ENCODE measurements around the gene DGKD.

DGKD gene

DNA sequence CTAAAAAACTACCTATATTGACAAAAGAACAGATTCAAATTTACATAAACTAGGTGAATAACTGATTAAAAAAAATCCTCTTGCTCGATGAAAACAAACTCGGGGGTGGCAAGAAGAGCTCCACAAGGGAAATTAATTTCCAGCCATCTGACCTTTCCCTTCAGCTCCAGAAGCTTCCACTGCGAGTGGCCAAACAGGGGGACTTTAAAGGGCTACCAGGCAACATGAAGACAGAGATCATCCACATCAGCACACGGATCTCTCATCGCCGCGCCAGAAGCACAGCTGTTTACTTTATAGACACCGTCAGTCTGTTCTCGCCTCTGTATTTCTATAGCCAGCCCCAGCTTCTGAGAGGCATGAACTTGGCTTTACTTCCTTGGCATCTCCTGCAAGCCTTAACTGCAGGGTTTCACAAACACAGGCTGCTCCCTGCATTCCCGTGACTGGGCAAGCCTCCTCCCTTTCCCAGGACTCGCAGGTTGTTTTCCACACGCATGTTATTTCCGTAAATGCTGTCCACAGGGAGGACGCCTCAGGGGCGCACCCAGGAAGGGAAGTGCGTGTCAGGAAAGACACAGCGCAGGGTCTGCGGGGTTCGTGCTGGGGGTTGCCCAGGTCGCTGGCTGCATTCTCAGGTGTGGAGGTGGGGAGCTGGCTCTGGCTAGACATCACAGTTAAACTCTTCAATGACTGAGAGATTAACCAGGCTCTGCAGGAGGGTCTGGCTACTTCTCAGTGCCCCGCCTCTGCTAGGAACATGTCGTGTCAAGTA, 127.3 kb downstream of the DGKD start:
- no peak for DNase-seq

DNA sequence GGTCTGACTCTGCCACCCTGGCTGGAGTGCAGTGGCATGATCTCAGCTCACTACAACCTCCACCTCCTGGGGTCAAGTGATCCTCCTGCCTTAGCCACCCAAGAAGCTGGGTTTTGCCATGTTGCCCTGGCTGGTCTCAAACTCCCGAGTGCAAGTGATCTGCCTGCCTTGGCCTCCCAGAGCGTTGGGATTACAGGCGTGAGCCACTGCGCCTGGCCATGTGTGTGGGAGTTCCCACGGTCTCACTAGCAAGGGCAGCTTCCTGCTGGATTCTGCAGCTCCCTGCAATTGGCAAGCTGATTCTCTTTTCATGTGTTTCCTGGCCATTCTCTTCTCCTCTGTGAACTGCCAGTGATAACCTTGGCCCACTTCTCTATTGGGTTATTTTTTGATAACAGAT, 128.3 kb downstream of the DGKD start:
- no peak for DNase-seq

DNA sequence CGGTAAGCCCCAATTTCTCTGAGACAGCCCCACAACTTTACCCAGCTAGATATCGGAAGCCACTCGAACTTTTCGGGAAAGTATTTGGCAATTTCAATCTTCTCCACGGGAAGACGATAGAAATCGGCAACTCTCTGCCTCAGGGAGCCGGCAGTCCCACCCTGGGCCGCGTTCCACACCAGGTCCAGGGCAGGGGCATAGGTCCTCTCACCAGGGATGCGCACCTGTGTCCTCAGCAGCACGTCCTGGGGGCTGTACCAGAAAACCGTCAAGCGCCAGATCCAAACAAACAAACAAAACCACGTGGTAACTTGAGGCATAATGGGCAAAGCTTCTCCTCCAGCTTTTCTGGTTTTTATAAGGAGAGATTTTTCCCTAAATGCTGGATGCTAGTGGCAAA, 131.4 kb downstream of the DGKD start:
- DNase-seq = no peak

DNA sequence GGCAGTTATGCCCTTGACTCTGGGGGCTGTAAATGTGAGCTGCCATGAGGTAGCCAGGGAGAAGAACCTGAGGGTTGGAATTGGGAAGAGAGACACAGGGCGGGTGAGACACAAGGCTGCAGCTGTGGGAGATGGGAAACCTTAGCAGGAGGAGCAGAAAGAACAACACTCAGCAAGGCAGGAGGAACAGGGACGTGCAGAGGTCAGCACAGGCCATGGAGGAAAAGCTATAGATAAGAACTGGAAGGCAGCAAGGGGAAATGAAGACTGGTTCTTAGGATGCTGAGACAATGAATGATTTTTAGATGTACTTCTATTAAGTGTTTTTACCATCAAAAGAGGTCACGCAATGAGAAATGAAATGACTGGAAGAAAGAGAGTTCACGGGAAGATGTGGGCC, 132.1 kb downstream of the DGKD start:
- no peak for DNase-seq

DNA sequence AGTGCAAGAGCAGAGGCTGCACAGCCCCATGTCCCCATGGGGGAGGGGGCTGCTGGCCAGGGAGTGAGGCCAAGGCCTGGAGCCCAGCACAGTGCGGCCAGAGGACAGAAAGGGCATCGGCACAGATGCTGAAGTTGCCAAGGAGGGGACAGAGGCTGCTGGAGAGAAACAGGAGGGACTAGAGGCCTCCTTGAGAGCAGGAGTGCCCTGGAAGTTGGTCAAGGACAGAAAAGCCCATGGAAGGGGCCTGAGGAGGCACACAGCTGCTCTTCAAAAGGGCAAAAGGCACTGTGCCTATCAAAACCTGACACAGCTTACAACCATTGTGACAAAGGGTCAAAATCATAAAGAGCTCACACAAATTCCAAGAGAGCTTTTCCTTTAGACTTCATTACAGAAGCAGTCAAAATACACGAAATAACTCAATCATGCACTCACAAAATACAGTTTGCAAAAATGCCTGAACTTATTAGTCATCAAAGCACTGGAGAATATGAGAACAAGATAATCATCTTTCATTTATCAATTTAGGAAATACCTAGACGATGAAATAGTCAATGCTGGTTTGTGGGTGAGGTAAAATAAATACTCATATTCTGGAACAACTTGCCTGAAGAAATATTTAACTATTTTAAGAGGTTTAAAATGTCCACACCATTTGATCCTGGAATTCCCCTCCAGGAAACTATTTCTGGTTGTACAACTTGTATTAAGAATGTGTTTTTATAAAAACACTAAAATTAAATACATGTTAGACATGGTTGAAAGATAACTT, 132.7 kb downstream of the DGKD start:
- no peak for DNase-seq

DNA sequence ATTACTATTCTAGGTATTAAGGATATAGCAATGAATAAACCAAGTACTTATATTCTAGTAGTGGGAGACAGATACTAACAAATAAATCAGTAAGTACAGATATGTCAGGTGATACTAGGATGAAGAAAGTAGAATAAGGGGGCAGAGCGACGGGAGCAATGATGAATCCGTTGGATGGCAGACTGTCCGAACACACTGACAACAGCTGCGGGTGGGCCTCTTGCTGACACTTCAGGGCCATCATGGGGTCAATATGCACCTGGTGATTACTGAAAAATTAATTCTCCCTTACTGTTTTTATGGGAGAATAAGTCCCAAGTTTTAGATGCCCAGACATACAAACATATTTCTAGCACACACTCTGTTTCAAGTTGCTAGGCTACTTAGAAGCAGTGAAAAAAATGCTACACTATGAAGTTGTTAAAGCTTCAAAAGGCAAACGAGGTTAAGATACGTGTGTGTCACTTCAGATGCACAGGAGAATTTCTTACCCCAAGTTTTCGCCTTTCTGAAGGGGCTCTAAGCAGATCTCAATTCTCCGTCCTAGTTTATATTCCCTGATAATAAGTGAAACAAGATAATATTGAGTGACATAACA, 133.6 kb downstream of the DGKD start:
- no peak for DNase-seq

DNA sequence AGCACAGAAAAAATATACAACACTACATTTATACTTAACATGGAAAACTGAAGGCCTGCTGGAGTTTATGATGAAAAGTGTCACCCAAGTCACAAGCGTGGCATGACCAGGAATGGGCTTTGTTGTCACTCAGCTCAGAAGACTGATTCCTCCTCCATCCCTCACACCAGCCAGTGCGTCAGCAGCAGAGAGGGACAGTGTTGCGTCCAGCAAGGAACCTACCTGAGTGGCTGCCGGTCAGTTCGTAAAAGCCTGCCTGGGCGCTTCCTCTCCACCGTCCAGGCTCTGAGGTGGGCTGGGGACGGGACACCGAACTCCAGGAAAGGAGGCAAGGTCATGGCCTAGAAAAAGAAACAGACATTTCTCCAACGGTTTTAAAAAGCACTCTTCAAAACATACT, 134.8 kb downstream of the DGKD start:
- DNase-seq = no peak

DNA sequence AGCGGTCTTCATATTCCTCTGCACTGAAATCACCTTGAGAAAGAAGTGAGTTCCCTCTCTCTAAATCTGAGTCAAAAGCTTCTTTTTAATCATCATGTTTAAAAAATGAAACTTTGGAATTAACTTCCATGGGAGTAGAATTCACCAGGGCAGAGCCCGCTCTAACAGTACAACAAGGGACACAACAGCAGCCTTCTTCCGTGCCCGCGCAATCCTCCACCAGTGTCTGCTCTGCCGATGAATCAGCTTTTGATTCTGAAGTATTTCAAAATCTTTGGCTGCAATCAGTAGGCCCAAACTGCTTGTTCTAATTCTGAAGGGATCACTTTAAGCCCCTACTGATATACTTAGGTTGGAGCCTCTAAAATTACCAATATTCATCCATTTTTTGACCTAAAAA, 135.4 kb downstream of the DGKD start:
- no peak for DNase-seq

DNA sequence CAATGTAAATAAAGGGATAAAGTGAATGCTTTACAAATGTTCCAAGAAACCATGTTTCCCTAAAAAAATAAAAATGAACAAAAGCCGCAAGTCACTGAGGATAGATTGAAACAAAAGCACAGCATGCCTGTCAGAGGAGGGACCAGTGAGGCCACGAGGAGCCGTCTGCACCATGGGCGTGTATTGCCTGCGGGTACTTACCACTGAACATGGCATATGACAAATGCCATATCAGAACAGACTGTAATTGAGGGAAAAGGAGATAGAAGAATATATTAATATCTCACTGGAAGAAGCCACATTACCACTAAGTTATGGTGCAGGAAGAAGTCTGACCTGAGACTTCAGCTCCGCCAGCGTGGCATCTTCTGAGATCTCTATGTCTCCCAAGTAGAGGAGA, 136.5 kb downstream of the DGKD start:
- DNase-seq = no peak

DNA sequence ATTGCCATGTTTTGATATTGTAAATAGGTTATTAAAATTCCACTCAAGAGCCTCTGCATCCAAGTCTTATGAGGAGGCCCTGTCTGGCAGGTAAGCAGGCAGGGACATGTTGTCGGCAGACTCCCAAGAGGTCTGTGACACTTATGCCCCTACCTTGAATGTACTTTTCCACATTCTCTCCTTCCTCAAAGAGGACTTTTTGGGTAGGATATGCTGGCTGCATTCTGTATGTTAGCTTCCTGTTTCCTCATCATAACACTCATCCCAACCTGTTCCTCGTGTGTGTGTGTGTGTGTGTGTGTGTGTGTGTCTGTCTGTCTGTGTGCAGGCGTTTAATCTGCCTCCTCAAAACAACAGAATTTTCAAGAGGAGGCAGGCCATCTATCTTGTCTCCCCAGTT, 137.0 kb downstream of the DGKD start:
- no peak for DNase-seq

DNA sequence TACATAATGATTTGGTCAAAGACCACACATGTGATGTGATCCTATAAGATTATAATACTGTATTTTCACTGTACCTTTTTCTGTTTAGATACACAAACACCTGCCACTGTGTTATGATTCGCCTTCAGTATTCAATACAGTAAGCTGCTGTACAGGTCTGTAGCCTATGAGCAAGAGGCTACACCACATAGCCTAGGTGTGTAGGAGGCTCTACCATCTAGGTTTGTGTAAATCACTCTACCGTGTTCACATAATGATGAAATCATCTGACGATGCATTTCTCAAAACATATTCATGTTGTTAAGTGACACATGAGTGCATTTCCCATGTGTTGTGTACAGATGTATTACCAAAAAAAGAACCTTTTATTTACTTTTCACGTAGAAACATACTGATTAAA, 137.8 kb downstream of the DGKD start:
- DNase-seq = no peak

DNA sequence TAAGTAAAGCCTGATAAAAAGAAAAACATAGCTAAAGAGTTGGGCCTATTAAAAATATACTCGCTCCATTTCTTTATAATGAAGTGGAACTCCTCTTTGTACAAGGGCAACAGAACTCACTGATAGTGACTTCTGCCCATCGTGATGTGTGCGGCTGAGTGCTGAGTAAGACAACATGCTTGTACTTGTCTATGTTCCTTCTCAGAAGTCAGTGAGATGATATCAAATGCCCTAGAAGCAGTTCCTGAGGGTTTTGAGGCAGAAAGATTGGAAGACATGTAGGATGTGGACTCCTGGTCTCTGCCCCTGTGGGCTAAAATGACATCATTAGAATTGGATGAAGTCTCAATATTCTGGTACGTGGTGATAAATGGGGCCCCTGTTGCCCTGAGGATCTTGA, 138.5 kb downstream of the DGKD start:
- DNase-seq = no peak

DNA sequence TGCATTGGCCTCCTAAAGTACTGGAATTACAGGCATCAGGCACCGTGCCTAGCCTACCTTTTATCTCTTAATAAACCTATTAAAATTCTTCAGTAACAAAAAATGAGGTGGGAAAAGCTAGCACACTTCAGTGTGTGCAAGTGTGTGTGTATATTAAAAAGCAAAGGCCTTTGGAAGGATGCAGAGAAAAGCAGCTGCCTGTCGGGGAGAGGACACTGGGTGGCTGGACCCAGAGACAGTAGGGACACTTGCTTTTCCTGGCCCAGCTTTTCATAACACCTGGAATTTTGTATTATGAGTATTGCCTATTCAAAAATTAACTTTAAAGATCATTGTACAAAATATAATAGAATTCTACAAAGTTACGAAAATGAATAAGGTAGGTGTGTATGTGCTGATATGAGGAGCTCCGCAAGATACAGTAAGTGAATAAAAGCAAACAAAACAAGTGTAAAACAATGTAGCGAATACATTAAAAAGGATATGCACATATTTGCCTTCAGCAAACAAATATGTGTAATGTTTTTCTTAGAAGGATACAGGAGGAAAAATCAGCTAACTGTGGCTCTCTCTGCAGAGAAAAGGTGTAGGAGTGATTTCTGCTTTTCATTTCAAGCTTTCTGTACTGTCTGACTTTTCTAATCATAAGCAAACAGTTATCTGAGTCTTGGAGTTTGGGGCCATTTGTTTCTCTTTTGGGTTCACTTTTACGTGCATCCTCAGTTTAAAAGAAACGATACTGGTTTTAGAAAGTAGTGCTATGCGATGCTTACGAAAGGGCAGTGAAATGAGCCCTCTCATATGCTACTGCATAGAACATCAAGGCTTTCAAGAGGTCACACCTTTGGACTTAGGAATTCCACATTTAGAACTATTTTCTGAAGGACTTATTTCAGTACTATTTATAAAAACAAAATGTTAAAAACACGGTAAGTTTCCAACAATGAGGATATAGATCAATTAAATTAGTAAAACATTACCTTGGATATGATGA, 141.5 kb downstream of the DGKD start:
- no peak for DNase-seq

DNA sequence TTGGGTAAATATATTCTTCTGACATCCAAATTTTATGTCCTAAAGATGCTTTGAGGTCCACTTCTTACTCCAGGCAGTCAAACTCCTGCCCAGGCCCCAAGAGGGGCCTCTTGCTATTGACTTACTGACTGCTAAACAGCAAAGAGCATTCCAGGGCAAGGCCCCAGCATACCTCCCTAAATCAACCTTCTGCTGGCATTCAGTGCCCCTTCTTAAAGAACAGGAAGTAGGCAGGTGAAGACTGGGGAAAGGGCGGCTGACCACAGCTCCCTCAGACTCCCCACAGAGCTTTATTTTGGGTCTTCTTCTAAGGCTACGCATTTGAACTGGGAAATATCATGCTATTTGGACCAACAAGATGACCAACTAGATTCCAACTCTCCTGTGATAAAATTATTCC, 143.4 kb downstream of the DGKD start:
- no peak for DNase-seq

DNA sequence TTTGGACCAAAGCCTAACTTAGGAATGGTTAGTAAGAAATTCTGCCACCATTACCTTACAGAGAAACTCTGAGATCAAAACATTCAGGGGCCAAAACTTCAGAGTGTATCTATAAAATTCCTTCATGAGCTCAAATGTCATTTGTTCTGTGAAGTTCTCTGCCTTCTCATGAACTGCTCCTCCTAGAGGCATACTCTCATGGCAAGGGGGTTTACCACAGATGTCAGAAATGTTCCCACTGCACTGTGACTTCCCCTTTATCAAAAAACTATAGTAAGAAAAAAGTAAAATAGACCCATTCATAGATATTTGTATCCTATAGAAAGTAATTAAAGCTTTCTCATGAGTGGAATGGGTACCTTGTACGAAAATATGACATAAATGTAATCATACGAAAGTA, 143.8 kb downstream of the DGKD start:
- no peak for DNase-seq

DNA sequence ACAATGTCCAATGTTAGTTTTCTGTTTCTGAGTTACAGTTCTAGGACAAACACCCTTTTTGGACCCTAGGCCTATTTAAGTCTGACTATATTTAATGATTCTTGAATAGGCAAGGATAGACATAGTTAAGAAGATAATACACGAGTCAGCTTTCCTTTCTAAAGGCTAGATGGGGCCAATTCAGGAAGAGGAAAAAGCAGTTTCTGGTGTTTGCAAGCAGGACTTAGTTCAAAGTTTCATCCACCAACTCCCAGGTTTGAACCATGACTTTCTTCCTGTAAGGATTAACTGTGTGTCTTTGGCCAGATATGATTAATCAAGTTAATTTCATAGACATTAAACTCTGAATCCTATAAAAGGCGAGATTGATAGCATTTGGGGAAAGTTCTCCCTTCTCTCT, 145.6 kb downstream of the DGKD start:
- DNase-seq = no peak

DNA sequence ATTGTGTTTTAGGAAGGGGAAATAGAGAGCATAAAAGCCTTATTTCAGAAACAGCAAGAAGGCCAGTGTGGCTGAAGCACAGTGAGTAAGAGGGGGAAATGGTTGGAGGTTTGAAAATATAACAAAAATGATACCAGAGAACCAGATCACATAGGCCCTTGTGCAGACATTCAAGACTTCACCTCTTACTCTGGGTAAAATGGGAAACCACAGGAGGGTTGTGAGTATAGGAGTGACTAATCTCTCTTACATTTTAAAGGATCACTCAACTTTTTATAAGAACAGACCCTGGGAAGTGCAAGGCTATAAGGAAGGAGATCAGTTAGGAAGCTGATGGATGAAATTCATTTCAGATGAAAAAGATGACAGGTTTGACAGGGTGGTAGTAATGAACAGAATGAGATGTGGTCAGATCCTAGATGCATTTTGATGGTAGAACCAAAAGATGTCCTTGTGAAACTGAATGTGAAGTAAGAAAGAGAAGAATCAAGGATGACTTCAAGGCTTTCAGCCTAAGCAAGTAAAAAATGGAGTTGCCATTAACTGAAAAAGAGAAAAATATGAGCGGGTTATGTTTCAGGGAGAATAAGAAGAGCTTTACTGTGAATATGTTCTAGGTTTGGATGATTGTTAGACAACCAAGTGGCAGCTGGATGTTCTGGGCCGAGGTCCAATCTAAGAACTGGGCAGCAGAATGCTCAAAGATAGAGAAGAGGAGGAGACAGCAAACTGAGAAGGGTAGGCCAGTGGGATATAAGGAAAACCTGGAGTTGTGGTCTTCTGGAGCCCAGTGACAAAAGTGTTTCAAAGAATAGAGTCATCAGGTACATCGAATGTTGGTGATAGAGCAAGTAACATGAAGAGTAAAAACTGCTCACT, 147.1 kb downstream of the DGKD start:
- DNase-seq = no peak

DNA sequence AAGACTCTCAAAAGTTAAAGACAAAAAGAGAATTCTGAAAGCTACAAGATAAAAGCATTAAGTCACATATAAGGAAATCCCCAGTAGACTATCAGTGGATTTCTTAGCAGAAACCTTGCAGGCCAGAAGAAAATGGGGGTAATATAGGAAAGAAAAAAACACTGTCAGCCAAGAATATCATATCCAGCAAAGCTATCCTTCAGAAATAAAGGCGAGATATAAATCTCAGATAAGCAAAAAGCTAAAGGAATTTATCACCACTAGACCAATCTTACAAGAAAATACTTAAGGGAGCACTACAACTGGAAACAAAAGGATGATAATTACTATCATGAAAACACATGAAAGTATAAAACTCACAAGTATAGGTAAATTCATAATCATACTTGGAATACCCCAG, 149.2 kb downstream of the DGKD start:
- no peak for DNase-seq

DNA sequence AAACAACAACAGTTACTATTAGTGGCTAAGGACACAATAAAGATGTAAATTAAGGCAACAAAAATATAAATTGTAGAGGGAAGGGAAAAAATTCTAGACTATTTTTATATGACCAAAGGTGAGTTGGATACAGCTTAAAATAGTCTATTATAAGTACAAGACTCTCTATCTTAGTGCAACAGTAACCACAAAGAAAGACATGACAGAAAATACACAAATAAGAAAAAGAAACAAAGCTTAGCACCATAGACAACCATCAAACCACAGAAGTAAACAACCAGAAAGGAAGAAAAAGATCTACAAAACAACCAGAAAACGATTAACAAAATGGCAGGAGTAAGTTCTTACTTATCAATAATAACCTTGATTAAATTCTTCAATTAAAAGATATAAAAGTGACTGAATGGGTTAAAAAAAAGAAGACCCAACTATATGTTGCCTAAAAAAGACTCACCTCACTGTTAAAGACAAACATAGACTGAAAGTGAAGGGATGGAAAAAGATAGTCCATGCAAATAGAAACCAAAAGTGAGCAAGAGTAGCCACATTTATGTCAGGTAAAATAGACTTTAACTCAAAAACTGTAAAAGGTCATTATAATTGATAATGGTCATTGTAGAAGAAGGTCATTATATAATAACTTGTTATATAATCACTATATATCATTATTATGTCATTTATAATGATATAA, 149.8 kb downstream of the DGKD start:
- no peak for DNase-seq

DNA sequence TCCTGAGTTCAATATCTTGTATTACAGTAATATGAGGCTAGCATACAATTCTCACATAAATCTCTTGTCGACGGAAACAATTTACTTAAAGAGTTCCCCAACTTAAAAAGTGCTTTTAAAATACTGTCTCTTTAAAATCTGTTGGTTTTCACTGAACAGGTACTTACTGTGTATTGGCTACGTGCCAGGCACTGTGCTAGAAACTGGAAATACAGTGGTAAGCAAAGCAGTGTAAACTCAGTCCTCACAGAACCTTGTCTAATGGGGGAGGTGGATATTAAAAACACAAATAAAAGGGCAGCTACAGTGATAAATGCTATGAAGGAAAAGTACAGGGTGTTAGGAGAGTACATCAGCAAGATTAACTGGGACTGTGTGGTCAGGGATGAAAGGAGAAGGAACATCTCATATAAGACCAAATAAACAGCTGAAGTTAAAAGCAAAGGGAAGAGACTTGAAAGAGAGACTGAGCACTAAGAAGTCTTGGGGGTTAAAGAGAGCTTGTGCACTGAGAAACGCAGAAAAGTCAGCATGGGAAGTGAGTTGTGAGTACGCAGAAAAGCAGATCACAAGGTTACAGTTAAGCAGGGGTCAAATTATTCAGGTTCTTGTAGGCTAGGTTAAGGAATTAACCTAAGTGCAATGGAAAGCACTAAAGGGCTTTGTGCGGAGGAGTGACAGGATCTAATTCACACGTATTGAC, 159.8 kb downstream of the DGKD start:
- DNase-seq = no peak
